ENCODE data around the gene XAGE3. TPM values are rescaled to one million over a fixed set of nuclear protein-coding genes. Genes with fewer than 3 reads are reported as not detected.

The XAGE3 gene
- total RNA-seq, 1 donor from 2014 or later: not detected

GRCh38 chrX:52839137-52839536 lies 28.7 kb downstream of the XAGE3 start:
- no peak for DNase-seq

DNA sequence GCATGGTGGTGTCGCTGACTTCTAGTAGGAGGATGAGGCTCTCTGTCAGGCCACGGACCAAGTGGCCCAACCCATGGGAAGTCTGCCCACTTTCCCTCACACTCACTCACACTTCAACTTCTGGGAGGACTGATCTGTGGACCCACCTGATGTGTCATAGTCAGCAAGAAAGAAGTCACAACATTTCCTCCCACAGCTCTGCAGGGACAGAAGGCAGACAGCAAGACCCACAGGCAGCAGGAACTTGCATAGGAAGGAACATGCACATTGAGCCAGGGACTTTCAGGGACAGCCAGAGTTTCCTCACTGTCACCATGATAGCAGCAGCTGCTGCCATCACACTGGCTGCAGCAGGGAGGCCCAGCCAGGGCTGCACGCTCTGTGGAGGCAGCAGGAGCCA lies 37.3 kb downstream of the XAGE3 start:
- no peak for DNase-seq

GRCh38 chrX:52824608-52825007 lies 43.3 kb downstream of the XAGE3 start:
- no peak for DNase-seq

DNA sequence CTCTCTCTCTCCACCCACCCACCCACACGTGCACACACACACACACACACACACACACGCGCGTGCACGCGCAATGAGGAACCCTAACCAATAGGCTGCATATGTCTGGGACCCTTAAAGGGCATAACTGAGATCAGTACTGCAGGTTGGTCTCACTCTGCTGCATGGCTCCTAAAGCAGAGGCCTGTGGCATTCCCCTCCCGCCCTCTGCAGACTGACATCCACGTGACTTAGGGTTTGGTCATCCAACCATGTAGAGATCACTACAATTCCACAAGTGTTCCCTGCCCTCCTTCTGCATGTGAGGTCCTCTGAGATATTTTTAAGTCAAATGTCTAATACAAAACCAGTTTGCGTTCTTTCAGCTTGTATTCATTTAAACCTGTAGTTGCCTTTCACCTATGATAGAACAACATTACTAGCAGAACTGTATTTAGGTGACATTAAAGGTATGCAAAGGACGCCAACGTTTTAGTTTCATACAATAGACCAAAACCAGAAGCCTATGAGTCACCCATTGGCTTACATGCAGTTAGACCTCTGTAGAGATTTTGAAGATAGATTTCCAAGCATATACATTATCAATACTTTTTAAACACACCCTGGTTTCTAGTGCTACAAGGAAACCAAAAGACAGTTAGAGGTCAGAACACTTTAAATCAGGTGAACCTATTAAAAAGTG lies 46.7 kb downstream of the XAGE3 start:
- DNase-seq: no peak

DNA sequence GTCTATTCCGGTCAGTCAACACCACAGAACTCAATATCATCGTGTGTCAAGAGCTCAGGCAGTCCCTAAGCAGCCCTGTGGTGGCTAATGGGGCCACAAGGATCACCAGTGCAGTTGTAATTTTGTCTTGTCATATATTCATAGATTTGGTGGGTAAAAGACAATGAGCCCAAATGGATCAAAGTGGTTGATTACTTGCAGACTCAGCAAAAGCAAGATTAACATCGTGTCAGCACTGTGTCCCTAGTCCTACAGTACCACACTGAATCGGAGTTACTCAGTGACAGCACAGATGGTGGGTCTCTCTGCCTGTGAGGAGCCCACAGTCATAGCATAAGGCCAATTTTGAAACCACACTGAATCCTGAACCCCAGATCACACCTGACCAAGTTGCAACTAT lies 48.1 kb downstream of the XAGE3 start:
- DNase-seq: no peak

Other genes starting within 250 kb of the XAGE3 start
- not detected for gene SSX7, start 213.2 kb downstream of the XAGE3 start, total RNA-seq
- gene SSX2, start 160.9 kb downstream of the XAGE3 start, total RNA-seq: not detected
- not detected for gene SSX2B, start 116.8 kb downstream of the XAGE3 start, total RNA-seq
- not detected for gene SPANXN5, start 70.7 kb downstream of the XAGE3 start, total RNA-seq
- not detected for gene XAGE5, start 56.8 kb downstream of the XAGE3 start, total RNA-seq
- 10.6 TPM for gene FAM156B, start 29.2 kb upstream of the XAGE3 start, total RNA-seq
- gene FAM156A, start 90.4 kb upstream of the XAGE3 start, total RNA-seq: 18.4 TPM
- gene GPR173, start 180.7 kb upstream of the XAGE3 start, total RNA-seq: 27.0 TPM
- gene TSPYL2, start 214.3 kb upstream of the XAGE3 start, total RNA-seq: 7.0 TPM
- gene KANTR, start 226.1 kb upstream of the XAGE3 start, total RNA-seq: 31.4 TPM